ENCODE measurements around the gene TBC1D14.

DNA sequence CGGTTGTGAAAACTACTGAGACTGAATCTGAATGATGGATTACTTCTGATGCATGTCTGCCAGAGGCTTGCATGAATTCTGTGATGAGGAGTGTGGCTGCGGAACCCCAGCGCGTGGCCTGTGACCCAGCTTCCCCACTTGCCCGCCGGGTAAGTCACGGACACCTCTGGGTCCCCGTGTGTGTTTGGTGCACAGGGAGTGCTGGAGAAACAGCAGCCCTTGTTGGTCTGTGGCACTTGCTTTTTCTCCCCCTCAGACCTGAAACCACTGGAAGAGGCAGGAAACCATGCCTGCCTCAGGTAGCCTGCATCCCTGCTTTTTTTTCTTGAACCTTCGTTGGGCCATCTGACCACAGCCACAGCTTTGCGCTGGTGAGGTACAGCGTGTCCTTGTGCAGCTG is 81.6 kb downstream of the TBC1D14 start:
- TF ChIP-seq POLR2AphosphoS5 (IDR thresholded peaks at IDR 0.05) (no peak), CTCF (IDR thresholded peaks at IDR 0.05) (no peak)

Data from sigmoid colon (tissue), 4 donors.